ENCODE results near the gene HEG1. TPM values are rescaled to one million over a fixed set of nuclear protein-coding genes. Genes with fewer than 3 reads are reported as not detected.

The HEG1 gene
- total RNA-seq, 1 donor = 114 TPM

DNA sequence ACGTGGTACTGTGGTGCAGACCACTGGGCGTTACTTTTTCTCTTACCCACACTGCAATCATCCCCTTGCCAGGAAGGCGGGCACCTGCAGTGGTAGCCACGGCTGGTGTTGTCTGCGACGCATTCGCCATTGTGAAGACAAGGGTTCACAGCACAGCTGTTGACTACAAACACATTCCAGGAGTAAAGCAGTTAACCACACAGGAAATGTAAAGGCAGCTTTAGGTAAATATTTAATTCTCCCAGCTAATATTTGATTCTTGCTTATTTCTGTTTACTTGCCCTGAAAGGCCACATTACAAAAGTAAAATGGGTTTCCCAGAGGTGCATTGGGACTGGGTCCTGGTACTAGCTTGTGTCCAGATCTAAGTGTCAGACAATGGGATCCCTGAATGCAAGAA lies 45.4 kb downstream of the HEG1 start:
- Histone ChIP-seq H3K4me3 (ENCODE audit: insufficient read depth, low read length) (no peak overlapping the region), H3K27me3 (ENCODE audit: insufficient read depth, low read length) (no peaks in the 10 kb centered on the region), H3K79me2 (ENCODE audit: insufficient read depth, low read length) (no peaks in the 10 kb centered on the region), H4K20me1 (ENCODE audit: insufficient read depth, low read length) (peaks cover 30% of the 10 kb centered on the region), H2AFZ (ENCODE audit: low read length) (no peak overlapping the region), H3K36me3 (ENCODE audit: insufficient read depth, low read length) (peaks cover 95% of the 10 kb centered on the region), H3K4me1 (ENCODE audit: insufficient read depth, low read length) (peaks cover 7% of the 10 kb centered on the region), H3K9me3 (ENCODE audit: low read depth, low read length) (no peaks in the 10 kb centered on the region), H3K4me2 (ENCODE audit: insufficient read depth, low read length) (no peak overlapping the region), H3K27ac (ENCODE audit: low read depth, low read length) (no peak overlapping the region)
- DNase-seq (ENCODE audit: insufficient read length, low spot score, missing footprints) = no peak
- TF ChIP-seq, protein P1, sequence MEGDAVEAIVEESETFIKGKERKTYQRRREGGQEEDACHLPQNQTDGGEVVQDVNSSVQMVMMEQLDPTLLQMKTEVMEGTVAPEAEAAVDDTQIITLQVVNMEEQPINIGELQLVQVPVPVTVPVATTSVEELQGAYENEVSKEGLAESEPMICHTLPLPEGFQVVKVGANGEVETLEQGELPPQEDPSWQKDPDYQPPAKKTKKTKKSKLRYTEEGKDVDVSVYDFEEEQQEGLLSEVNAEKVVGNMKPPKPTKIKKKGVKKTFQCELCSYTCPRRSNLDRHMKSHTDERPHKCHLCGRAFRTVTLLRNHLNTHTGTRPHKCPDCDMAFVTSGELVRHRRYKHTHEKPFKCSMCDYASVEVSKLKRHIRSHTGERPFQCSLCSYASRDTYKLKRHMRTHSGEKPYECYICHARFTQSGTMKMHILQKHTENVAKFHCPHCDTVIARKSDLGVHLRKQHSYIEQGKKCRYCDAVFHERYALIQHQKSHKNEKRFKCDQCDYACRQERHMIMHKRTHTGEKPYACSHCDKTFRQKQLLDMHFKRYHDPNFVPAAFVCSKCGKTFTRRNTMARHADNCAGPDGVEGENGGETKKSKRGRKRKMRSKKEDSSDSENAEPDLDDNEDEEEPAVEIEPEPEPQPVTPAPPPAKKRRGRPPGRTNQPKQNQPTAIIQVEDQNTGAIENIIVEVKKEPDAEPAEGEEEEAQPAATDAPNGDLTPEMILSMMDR (IDR thresholded peaks at IDR 0.05; ENCODE audit: extremely low read depth, low read depth, low read length) = no peak

DNA sequence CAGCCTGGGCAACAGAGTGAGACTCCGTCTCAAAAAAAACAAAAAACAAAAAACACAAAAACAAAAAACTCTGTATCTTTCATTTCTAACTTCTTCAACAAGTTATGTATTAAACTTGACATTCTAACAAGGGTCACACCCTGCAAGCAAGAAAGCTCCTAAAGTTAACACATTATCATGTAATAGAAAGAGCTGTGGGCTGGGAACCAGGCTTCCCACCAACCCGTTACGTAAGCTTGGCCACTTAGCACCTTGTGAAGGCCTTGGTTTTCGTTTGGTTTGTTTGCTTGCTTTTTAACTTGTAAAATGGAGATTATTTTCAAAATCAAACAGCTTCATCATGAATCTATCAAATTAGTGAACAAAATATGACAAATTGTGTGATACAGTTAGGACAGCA lies 47.0 kb downstream of the HEG1 start:
- Histone ChIP-seq H3K4me1 (ENCODE audit: insufficient read depth, low read length) (peaks cover 22% of the 10 kb centered on the region), H3K4me2 (ENCODE audit: insufficient read depth, low read length) (no peak overlapping the region), H3K27ac (ENCODE audit: low read depth, low read length) (no peak overlapping the region), H4K20me1 (ENCODE audit: insufficient read depth, low read length) (peaks cover 29% of the 10 kb centered on the region), H3K79me2 (ENCODE audit: insufficient read depth, low read length) (no peaks in the 10 kb centered on the region), H2AFZ (ENCODE audit: low read length) (no peak overlapping the region), H3K36me3 (ENCODE audit: insufficient read depth, low read length) (peaks cover 95% of the 10 kb centered on the region), H3K4me3 (ENCODE audit: insufficient read depth, low read length) (no peak overlapping the region), H3K27me3 (ENCODE audit: insufficient read depth, low read length) (no peaks in the 10 kb centered on the region), H3K9me3 (ENCODE audit: low read depth, low read length) (no peaks in the 10 kb centered on the region)
- no peak for DNase-seq (ENCODE audit: insufficient read length, low spot score, missing footprints)
- TF ChIP-seq, protein P1 (IDR thresholded peaks at IDR 0.05; ENCODE audit: extremely low read depth, low read depth, low read length) = no peak

DNA sequence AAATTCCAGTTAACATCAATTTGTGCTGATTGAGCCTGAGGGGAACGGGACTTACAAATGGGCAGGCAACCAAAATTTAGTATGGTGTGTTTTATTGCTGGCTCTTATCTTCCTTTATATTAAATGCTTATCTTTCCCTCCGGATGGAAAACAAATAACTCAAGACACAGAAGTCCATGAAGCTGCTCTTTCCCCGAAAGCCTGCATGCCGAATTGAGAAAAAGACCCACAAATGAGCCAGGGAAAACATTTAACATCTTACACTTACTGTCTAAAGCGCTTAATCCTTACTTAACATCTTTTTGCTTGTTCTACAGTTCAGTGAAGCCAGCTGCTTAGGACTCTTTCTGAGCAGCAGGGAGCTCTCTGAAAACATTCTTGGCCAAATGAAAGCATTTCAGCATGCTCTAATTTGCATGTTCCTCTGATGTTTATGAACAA lies 49.5 kb downstream of the HEG1 start:
- TF ChIP-seq, protein P1 (IDR thresholded peaks at IDR 0.05; ENCODE audit: extremely low read depth, low read depth, low read length) = no peak
- H3K36me3 ChIP-seq (ENCODE audit: insufficient read depth, low read length) = peaks cover 95% of the 10 kb centered on the region

DNA sequence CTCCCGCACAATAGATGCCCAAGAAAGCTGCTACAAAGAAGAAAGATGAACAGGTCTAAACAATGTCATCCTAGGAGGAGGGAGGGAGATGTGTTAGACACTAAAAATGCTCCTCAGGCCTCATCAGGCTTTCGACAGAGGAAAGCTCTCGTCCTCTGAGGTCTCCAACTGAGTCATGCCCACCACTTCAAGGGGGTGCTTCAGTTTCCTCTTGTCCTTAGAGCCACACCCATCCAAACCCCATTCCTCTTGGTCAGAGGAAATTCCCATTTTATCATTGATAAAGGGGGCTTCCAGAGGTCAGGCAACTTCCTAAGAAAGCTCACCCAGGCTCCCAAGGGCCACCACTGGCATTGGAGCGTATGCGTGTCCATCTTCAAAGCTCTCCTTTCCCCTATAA lies 50.1 kb downstream of the HEG1 start:
- H4K20me1 ChIP-seq (ENCODE audit: insufficient read depth, low read length) = peaks cover 15% of the 10 kb centered on the region

More for the DNA sequence above, 49.5 kb downstream of the HEG1 start:
- peaks cover 20% of the 10 kb centered on the region for H4K20me1 ChIP-seq (ENCODE audit: insufficient read depth, low read length)
- H3K4me2 ChIP-seq (ENCODE audit: insufficient read depth, low read length) = no peak overlapping the region
- peaks cover 2% of the 10 kb centered on the region for H3K79me2 ChIP-seq (ENCODE audit: insufficient read depth, low read length)
- peak; percentile 61 for DNase-seq (ENCODE audit: insufficient read length, low spot score, missing footprints)
- H3K4me1 ChIP-seq (ENCODE audit: insufficient read depth, low read length) = peaks cover 26% of the 10 kb centered on the region
- H3K27me3 ChIP-seq (ENCODE audit: insufficient read depth, low read length) = no peaks in the 10 kb centered on the region
- H2AFZ ChIP-seq (ENCODE audit: low read length) = no peak overlapping the region
- no peak overlapping the region for H3K4me3 ChIP-seq (ENCODE audit: insufficient read depth, low read length)
- H3K27ac ChIP-seq (ENCODE audit: low read depth, low read length) = no peak overlapping the region
- no peaks in the 10 kb centered on the region for H3K9me3 ChIP-seq (ENCODE audit: low read depth, low read length)

More for the DNA sequence above, 50.1 kb downstream of the HEG1 start:
- H3K4me2 ChIP-seq (ENCODE audit: insufficient read depth, low read length) = no peak overlapping the region
- peaks cover 95% of the 10 kb centered on the region for H3K36me3 ChIP-seq (ENCODE audit: insufficient read depth, low read length)
- H3K27me3 ChIP-seq (ENCODE audit: insufficient read depth, low read length) = no peaks in the 10 kb centered on the region
- TF ChIP-seq, protein P1 (IDR thresholded peaks at IDR 0.05; ENCODE audit: extremely low read depth, low read depth, low read length) = no peak
- no peak for DNase-seq (ENCODE audit: insufficient read length, low spot score, missing footprints)
- H3K27ac ChIP-seq (ENCODE audit: low read depth, low read length) = peak overlapping the region; percentile 4
- peaks cover 26% of the 10 kb centered on the region for H3K4me1 ChIP-seq (ENCODE audit: insufficient read depth, low read length)
- no peak overlapping the region for H3K4me3 ChIP-seq (ENCODE audit: insufficient read depth, low read length)
- peaks cover 2% of the 10 kb centered on the region for H3K79me2 ChIP-seq (ENCODE audit: insufficient read depth, low read length)
- H2AFZ ChIP-seq (ENCODE audit: low read length) = no peak overlapping the region
- H3K9me3 ChIP-seq (ENCODE audit: low read depth, low read length) = no peaks in the 10 kb centered on the region
